ENCODE data around the gene TRIO.
"Not testable (repeated sequence)": the region's sequence is repeated elsewhere in the genome, so short reads cannot be mapped to it uniquely, and the experiment has no call there.

TRIO gene

GRCh38 chr5:14142827-14143545 lies at the start of gene TRIO:
Gene TRIO (plus strand): TSS chr5:14143342. CDS start chr5:14143726, 384 bp downstream.
- peak; percentile 66 for DNase-seq (ENCODE audit: low read depth)

- DNase-seq (ENCODE audit: low read depth) = not testable (repeated sequence)
Measured at GRCh38 chr5:14097380-14097779, 45.8 kb upstream of the TRIO start.

GRCh38 chr5:14097998-14098471 lies 45.1 kb upstream of the TRIO start:
- DNase-seq (ENCODE audit: low read depth) = no peak

GRCh38 chr5:14100281-14100680 lies 42.9 kb upstream of the TRIO start:
- DNase-seq (ENCODE audit: low read depth) = no peak

- no peak for DNase-seq (ENCODE audit: low read depth)
Measured at GRCh38 chr5:14101922-14102321, 41.2 kb upstream of the TRIO start.

- no peak for DNase-seq (ENCODE audit: low read depth)
Measured at GRCh38 chr5:14102666-14103065, 40.5 kb upstream of the TRIO start.

- DNase-seq (ENCODE audit: low read depth) = no peak
Measured at GRCh38 chr5:14105718-14106410, 37.3 kb upstream of the TRIO start.

GRCh38 chr5:14107536-14107935 lies 35.6 kb upstream of the TRIO start:
- no peak for DNase-seq (ENCODE audit: low read depth)

GRCh38 chr5:14108170-14108996 lies 34.8 kb upstream of the TRIO start:
- DNase-seq (ENCODE audit: low read depth) = no peak

- DNase-seq (ENCODE audit: low read depth) = no peak
Measured at GRCh38 chr5:14109041-14109747, 33.9 kb upstream of the TRIO start.

- DNase-seq (ENCODE audit: low read depth) = no peak
Measured at GRCh38 chr5:14109771-14110170, 33.4 kb upstream of the TRIO start.

- no peak for DNase-seq (ENCODE audit: low read depth)
Measured at GRCh38 chr5:14110196-14110595, 32.9 kb upstream of the TRIO start.

- DNase-seq (ENCODE audit: low read depth) = no peak
Measured at GRCh38 chr5:14110680-14111079, 32.5 kb upstream of the TRIO start.

GRCh38 chr5:14112998-14113652 lies 30.0 kb upstream of the TRIO start:
- DNase-seq (ENCODE audit: low read depth) = no peak

GRCh38 chr5:14114615-14115251 lies 28.4 kb upstream of the TRIO start:
- DNase-seq (ENCODE audit: low read depth) = no peak

GRCh38 chr5:14115323-14115895 lies 27.7 kb upstream of the TRIO start:
- DNase-seq (ENCODE audit: low read depth) = no peak

GRCh38 chr5:14118551-14119320 lies 24.4 kb upstream of the TRIO start:
- no peak for DNase-seq (ENCODE audit: low read depth)

GRCh38 chr5:14120176-14120575 lies 23.0 kb upstream of the TRIO start:
- DNase-seq (ENCODE audit: low read depth) = no peak

GRCh38 chr5:14121552-14121951 lies 21.6 kb upstream of the TRIO start:
- DNase-seq (ENCODE audit: low read depth) = no peak

- DNase-seq (ENCODE audit: low read depth) = no peak
Measured at GRCh38 chr5:14122089-14122488, 21.1 kb upstream of the TRIO start.
